Stimulated activated CD8-positive, alpha-beta memory T cell treated with anti-CD3 and anti-CD28 coated beads, Interleukin-15, amount 100 ng/mL, for 1 hour (primary cell): ENCODE measurements around the gene MOSMO.
"Not testable (repeated sequence)": the region's sequence is repeated elsewhere in the genome, so short reads cannot be mapped to it uniquely, and the experiment has no call there.

Source experiments
- DNase-seq: peaks from one replicate; pipeline ENCODE4 v3.0.0-alpha.2; 2020; ENCODE audit warnings: low read depth

MOSMO gene

DNA sequence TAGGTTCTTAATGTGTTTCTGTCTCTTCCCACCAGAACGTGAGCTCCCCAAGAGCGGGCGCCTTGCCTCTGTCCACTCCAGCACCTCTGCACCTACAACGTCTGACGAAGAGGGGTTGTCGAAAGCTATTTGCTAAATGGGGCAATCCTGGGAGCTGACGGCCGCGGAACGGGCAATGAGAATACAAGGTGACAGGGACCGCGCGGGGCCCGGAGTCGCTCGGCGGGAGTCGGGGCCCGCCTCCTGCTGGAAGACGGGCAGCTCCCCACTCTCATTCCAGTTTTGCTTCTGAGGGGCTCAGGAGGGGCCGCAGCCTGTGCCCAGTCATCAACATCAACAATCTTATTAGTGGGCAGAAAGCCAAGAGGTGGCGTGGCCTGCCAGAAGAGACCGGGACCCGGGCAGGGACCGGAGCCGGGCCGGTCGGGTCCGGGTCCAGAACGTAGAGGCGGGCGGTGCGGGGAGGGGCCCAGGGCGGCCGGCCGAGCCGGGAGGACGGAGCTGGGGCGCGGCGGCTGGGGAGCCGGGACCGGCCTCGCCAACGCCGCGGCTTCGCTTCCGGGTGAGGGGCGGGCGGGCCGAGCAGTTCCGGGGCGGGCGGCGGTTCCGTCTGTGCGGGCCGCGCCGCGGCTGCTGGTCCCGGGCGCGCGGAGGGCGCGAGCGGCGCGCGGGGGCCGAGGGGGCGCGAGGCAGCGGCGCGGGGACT lies at the start of gene MOSMO:
MOSMO (plus strand) TSS at position 603 of the 706 bp plus-strand sequence. CDS start 191 bp downstream, outside the sequence.
- peak; percentile 36 for DNase-seq

DNA sequence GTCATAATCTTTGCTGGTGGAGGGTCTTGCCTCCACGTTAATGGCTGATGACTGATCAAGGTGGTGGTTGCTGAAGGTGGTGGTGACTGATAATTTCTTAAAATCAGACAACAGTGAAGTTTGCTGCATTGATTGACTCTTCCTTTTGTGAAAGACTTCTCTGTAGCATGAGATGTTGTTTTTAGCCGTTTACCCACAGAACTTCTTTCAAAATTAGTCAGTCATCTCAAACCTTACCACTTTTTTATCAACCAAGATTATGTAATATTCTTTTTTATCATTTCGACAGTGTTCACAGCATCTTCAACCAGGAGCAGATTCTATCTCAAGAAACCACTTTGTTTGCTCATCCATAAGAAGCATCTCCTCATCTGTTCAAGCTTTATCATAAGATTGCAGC lies 48.9 kb upstream of the MOSMO start:
- DNase-seq = no peak

DNA sequence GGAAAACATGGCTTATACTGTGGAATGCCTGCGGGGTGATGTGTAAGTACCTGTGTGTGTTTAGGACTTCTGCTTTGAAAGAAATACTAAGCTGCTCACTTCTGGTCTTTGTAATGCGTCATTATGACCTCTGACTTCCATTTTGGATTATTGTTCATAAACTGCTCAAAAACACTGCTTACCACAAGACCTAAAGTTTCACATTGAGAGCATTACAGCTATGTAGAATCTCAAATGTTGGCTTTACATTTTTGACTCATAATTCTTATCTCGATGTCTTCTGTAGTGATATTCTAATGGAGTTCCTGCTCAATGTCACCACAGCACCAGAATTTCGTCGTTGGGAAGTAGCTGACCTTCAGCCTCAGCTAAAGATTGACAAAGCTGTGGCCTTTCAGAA lies 45.4 kb upstream of the MOSMO start:
- no peak for DNase-seq

- DNase-seq = no peak
These were observed 44.0 kb upstream of the MOSMO start for GRCh38 chr16:21963887-21964286.

- no peak for DNase-seq
These were observed 43.6 kb upstream of the MOSMO start for GRCh38 chr16:21964353-21964752.

DNA sequence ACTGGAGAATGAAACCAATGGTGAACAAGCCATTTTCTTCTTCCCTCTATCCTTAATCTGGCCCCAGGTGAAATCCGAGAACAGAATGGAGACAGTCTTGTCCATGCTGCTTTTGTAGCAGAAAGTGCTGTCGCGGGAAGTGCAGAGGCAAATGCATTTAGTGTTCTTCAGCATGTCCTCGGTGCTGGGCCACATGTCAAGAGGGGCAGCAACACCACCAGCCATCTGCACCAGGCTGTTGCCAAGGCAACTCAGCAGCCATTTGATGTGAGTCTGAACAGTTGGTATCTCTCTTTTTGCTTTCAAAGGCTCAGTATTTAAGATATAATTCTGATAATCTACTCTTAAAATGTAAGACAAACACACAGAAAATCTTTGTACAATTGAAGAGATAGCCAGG lies 36.1 kb upstream of the MOSMO start:
- DNase-seq = no peak

- no peak for DNase-seq
These were observed 34.0 kb upstream of the MOSMO start for GRCh38 chr16:21973945-21974344.

- no peak for DNase-seq
These were observed 27.9 kb upstream of the MOSMO start for GRCh38 chr16:21980032-21980431.

DNA sequence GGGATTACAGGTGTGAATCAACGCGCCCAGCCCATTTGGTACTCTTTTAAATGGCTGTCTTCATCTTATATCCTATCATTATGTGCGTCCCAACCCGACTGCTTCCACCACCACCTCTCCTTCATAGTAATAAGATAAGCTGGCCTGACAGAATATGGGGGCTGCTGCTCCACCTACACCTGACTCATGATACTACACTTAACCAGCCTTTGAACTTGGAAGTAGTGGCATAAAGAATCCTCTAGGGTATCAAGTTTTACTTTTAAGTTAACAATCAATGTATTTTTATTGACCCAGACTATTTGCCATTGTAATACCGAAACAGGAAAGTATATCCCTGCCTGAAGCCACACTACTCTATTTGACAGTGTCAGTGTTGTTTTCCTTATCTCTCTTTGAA lies 25.8 kb upstream of the MOSMO start:
- no peak for DNase-seq

- no peak for DNase-seq
These were observed 23.8 kb upstream of the MOSMO start for GRCh38 chr16:21984062-21984461.

- DNase-seq = no peak
These were observed 22.4 kb upstream of the MOSMO start for GRCh38 chr16:21985524-21985923.

DNA sequence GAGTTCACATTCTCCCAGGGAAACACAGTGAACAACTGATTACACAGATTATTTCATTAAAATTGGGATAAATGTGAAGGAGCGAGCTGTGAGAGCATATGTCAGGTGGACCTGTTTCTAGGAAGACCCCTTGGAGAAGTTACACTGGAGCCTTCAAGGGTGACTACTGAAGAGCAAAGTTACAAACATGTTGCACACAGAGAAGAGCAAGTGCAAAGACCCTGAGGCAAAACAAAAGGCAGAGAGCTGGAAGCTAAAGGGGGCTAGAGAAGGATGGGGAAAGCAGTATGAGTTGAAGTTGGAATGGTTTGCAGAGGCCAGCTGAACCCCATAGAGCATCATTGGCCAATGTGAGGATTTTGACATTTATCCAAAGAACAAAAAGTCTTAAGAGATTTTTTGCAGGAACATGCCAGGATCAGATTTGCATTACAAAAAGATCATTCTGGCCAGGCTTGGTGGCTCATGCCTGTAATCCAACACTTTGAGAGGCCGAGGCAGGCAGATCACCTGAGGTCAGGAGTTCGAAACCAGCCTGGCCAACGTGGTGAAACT lies 21.1 kb upstream of the MOSMO start:
- no peak for DNase-seq

- no peak for DNase-seq
These were observed 20.4 kb upstream of the MOSMO start for GRCh38 chr16:21987498-21987897.

- DNase-seq = no peak
These were observed 18.8 kb upstream of the MOSMO start for GRCh38 chr16:21989133-21989532.

DNA sequence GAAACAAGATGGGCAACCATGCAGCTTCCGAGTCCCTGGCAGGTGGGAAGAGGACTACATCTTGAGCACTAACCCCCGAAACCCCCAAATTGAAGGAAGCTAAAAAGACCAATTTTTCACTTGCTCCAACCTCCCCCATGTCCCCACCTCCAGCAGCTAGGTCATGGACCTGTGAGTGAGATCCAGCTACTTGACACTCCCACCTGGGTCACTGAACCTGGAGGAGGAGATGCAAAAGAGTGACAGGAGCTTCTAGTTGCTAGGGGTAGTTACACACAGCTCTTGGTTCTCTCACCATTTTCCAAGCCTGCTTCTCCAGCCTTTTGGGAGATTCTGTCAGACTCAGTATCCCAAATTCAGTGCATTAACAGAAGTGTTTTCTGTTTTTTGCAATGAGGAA lies 18.2 kb upstream of the MOSMO start:
- no peak for DNase-seq

DNA sequence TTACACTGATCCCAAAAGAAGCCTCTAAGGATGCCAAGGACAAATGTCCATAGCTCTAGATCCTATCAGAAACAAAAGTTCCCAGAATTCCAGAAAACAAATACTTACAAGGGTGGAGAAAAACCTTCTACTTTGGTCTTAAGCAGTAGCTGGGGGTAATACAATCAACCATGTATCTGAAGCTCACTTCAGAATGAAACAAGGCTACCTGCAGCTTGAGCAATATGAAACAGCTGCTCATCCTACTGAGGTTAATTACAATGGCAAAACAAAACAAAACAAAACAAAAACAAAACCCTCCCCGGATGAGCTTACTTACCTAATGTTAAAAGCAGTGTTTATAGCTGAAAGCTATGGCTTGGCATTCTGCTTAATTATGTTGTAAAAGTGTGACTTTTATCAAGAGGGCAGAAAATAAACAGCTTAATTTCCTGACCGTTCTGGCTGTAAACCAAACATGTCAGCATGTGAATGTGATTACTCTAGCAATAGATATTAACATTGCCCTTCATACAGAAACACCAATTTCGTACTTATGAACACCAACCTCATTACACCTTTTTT lies 17.4 kb upstream of the MOSMO start:
- DNase-seq = no peak

- no peak for DNase-seq
These were observed 16.3 kb upstream of the MOSMO start for GRCh38 chr16:21991621-21992020.

- DNase-seq = no peak
These were observed 12.9 kb upstream of the MOSMO start for GRCh38 chr16:21994856-21995465.

DNA sequence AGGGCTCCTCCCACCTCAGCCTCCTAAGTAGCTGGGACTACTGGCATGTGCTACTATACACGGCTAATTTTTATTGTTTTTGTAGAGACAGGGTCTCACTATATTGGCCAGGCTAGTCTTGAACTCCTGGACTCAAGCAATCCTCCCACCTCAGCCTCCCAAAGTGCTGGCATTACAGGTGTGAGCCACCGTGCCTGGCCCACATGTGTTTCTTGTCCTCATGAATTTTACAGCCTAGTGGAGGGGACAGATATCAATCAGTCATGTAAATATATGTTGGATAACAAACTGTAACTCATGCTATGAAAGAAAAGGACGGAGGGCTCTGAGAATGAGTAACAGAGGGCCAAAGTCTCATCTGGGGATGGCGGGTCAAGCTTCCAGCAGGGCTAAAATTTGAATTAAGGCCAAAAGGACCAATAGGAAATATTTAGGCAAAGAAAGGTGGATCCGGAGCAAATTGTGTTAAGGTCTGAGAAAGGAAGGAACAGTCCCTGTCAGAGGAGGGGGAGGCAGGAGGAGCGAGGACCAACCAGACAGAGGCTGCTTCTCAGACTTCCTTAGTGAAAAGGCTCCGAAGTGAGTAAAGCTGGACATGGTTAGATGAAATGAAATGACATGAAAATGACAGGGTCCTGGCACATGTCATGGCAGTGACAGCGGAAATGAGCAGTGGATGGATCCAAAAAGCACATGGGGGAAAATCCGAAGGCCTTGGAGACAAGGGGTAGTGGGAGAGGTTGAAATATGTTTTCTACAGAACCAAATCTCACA lies 10.8 kb upstream of the MOSMO start:
- no peak for DNase-seq

- DNase-seq = no peak
These were observed 10.0 kb upstream of the MOSMO start for GRCh38 chr16:21997697-21998480.

GRCh38 chr16:22001591-22001990 lies 6.3 kb upstream of the MOSMO start:
- DNase-seq = no peak

- not testable (repeated sequence) for DNase-seq
These were observed 5.9 kb upstream of the MOSMO start for GRCh38 chr16:22002047-22002446.
